Endothelial cell of umbilical vein (primary cell): ENCODE results near the gene ATF6B. TPM values are rescaled to one million over a fixed set of nuclear protein-coding genes. Genes with fewer than 3 reads are reported as not detected.

Experiments used
- BruUV-seq: library from RNA; stranded (reverse); fragments of 400-500 nt; replicated peaks from 2 replicates; lab custom pipeline; 2021; lab: Mats Ljungman, UMichigan
- CTCF ChIA-PET: fragments of 300-600, 350-600 bp; sonication (Branson Sonifier 250); formaldehyde crosslinking; loops from one replicate; lab custom pipeline; 2021; ENCODE audit warnings: antibody characterized with exemption, inconsistent platforms; lab: Charles Lee
- POLR2A ChIA-PET: fragments of 300-600, 350-600 bp; sonication (Branson Sonifier 250); formaldehyde crosslinking; loops from one replicate; lab custom pipeline; 2021; ENCODE audit warnings: antibody characterized with exemption, inconsistent platforms; lab: Charles Lee
- DNase-seq: peaks from one replicate; pipeline ENCODE4 v3.0.0-alpha.2; 2011; ENCODE audit warnings: low read depth, low spot score
- FAIRE-seq: peaks from 2 replicates; lab custom pipeline; 2011; peaks lifted over from hg19 to GRCh38; lab: Jason Lieb, UNC
- H2AFZ ChIP-seq: 2 replicates; pipeline ENCODE4 v1.6.0; 2012; ENCODE audit warnings: low read depth, low read length, control low read depth, inconsistent platforms
- H3K27ac ChIP-seq: 2 replicates; pipeline ENCODE4 v1.5.1; 2011; ENCODE audit warnings: low read depth, mild to moderate bottlenecking, control low read depth, low read length, moderate library complexity; ENCODE audit not compliant: insufficient read depth
- H3K27me3 ChIP-seq, 2 experiments: 2 replicates each; pipeline versions ENCODE4 v1.6.0 to v1.6.1; 2011; ENCODE audit warnings: low read length in 2 of 2, mixed read lengths in 1 of 2; ENCODE audit not compliant: control insufficient read depth in 2 of 2, insufficient read depth in 2 of 2
- H3K36me3 ChIP-seq, 2 experiments: 2 replicates in 1 of 2; 3 replicates in 1 of 2; pipeline ENCODE4 v1.5.1; 2011; ENCODE audit warnings: low read length in 2 of 2, mild to moderate bottlenecking in 1 of 2, moderate library complexity in 1 of 2; ENCODE audit not compliant: control insufficient read depth in 2 of 2, insufficient read depth in 2 of 2; ENCODE audit errors: extremely low read depth in 1 of 2
- H3K4me1 ChIP-seq: 3 replicates; pipeline ENCODE4 v1.5.1; 2011; ENCODE audit warnings: mild to moderate bottlenecking, low read length; ENCODE audit not compliant: control insufficient read depth, insufficient read depth; ENCODE audit errors: extremely low read depth
- H3K4me2 ChIP-seq: 2 replicates; pipeline ENCODE4 v1.6.1; 2011; ENCODE audit warnings: low read length, control low read depth, mixed read lengths; ENCODE audit not compliant: insufficient read depth
- H3K4me3 ChIP-seq, 3 experiments: fragments of 200-600 bp in 1 of 3; sonication (generic), shearing (Covaris generic) in 1 of 3; replicated peaks in 1 of 3; 2 replicates each; pipeline ENCODE4 v1.5.1; 2011 to 2016; ENCODE audit warnings: control low read depth in 3 of 3, low read length in 3 of 3, mild to moderate bottlenecking in 2 of 3, inconsistent platforms in 1 of 3, low read depth in 1 of 3, moderate library complexity in 1 of 3; ENCODE audit not compliant: insufficient read depth in 1 of 3
- H3K79me2 ChIP-seq: 2 replicates; pipeline ENCODE4 v1.6.0; 2012; ENCODE audit warnings: low read length, inconsistent platforms; ENCODE audit not compliant: control insufficient read depth, insufficient read depth
- H3K9ac ChIP-seq: replicated peaks from 2 replicates; pipeline ENCODE3; 2011; ENCODE audit warnings: low read length, control low read depth; ENCODE audit not compliant: insufficient read depth; ENCODE audit errors: extremely low read depth
- H3K9me1 ChIP-seq: replicated peaks from 3 replicates; pipeline ENCODE4 v1.6.0; 2011; ENCODE audit warnings: mild to moderate bottlenecking, low read length; ENCODE audit not compliant: control insufficient read depth, insufficient read depth; ENCODE audit errors: extremely low read depth
- H3K9me3 ChIP-seq: replicated peaks from 2 replicates; pipeline ENCODE4 v1.5.1; 2012; ENCODE audit warnings: low read length, inconsistent platforms; ENCODE audit not compliant: control insufficient read depth, insufficient read depth
- H4K20me1 ChIP-seq: replicated peaks from 2 replicates; pipeline ENCODE3; 2011; ENCODE audit warnings: mild to moderate bottlenecking, low read length; ENCODE audit not compliant: control insufficient read depth, insufficient read depth; ENCODE audit errors: extremely low read depth
- CTCF ChIP-seq, 2 donors: IDR thresholded peaks; 1 replicate in 1 of 2; 2 replicates in 1 of 2; pipeline ENCODE4 v1.5.1; 2011; ENCODE audit warnings: low read length in 2 of 2, mild to moderate bottlenecking in 2 of 2, moderate library complexity in 2 of 2, control low read depth in 1 of 2, inconsistent platforms in 1 of 2, low read depth in 1 of 2; ENCODE audit not compliant: insufficient read depth in 1 of 2; ENCODE audit errors: extremely low read depth in 1 of 2
- EZH2 ChIP-seq: IDR thresholded peaks from 2 replicates; pipeline ENCODE4 v1.6.1; 2012; ENCODE audit warnings: borderline replicate concordance, low read depth, mild to moderate bottlenecking, moderate library complexity, low read length, inconsistent platforms; ENCODE audit not compliant: severe bottlenecking
- FOS ChIP-seq: IDR thresholded peaks from 2 replicates; pipeline ENCODE4 v1.6.1; 2011; ENCODE audit warnings: mild to moderate bottlenecking, low read length, moderate library complexity, borderline replicate concordance; ENCODE audit not compliant: insufficient read depth
- GATA2 ChIP-seq: IDR thresholded peaks from 2 replicates; pipeline ENCODE4 v1.7.0; 2011; ENCODE audit warnings: low read depth, mild to moderate bottlenecking, moderate library complexity, mixed read lengths, low read length; ENCODE audit not compliant: insufficient read length, insufficient read depth
- JUN ChIP-seq: IDR thresholded peaks from 2 replicates; pipeline ENCODE4 v1.6.1; 2011; ENCODE audit warnings: borderline replicate concordance, low read depth; ENCODE audit not compliant: insufficient read length, insufficient read depth
- MAX ChIP-seq: IDR thresholded peaks from 2 replicates; pipeline ENCODE4 v1.6.1; 2011; ENCODE audit not compliant: insufficient read depth, insufficient read length
- MYC ChIP-seq: IDR thresholded peaks from one replicate; pipeline ENCODE4 v1.6.1; 2011; ENCODE audit warnings: mild to moderate bottlenecking, low read depth, low read length
- POLR2A ChIP-seq: IDR thresholded peaks from 2 replicates; pipeline ENCODE4 v1.6.1; 2012; ENCODE audit warnings: low read depth, mild to moderate bottlenecking, control low read depth, low read length
- POLR2AphosphoS5 ChIP-seq: IDR thresholded peaks from 2 replicates; pipeline ENCODE4 v1.6.1; 2012; ENCODE audit warnings: low read depth, mild to moderate bottlenecking, control low read depth, low read length, moderate library complexity; ENCODE audit not compliant: insufficient read depth
- dilution Hi-C: fragments of 300-500 bp; cut with MboI; formaldehyde crosslinking; loops from one replicate; pipeline ENCODE4 v1.15.0; 2019; ENCODE audit warnings: low sequenced_read_pairs; ENCODE audit not compliant: extremely low pct_ligation_motif_present
- intact Hi-C: fragments of 100-400 bp; cut with micrococcal nuclease; formaldehyde crosslinking; loops from one replicate; pipeline ENCODE4 v1.10.0; 2022
- polyA plus RNA-seq, 4 experiments: library from polyadenylated mRNA; depleted of rRNA in 3 of 4; stranded (reverse) in 3 of 4; unstranded in 1 of 4; fragments of >200 nt; gene quantifications; 2 replicates each; pipeline versions ENCODE4 v1.2.1 to v1.2.3, GENCODE V29; 2011 to 2012; ENCODE audit warnings: missing spikeins in 1 of 4
- total RNA-seq: library from RNA; stranded (reverse); gene quantifications from 2 replicates; pipeline ENCODE4 v1.2.3, GENCODE V29; 2021

Gene ATF6B
- total and polyA plus RNA-seq, 2 donors (not counting 3 experiments of a cell fraction or from before 2014, with no cell fraction given), result 106 to 115 TPM

GRCh38 chr6:32167154-32167760 lies 39.2 kb upstream of the ATF6B start:
- H2AFZ ChIP-seq, result no peak overlapping the region
- ChIA-PET CTCF (no interaction called here), POLR2A (no interaction called here)
- FAIRE-seq, result no peak
- dilution Hi-C loops (no loop called here), intact Hi-C loops (no loop called here)
- H3K9me1 ChIP-seq, result no peaks in the 10 kb centered on the region
- no peak for DNase-seq
- no peak overlapping the region for H3K9ac ChIP-seq
- no peaks in the 10 kb centered on the region for H3K27me3 ChIP-seq
- BruUV-seq, result no TSS peak
- H3K9me3 ChIP-seq, result no peaks in the 10 kb centered on the region
- H3K4me1 ChIP-seq, result no peaks in the 10 kb centered on the region
- H3K79me2 ChIP-seq, result no peaks in the 10 kb centered on the region
- H3K36me3 ChIP-seq, result peaks cover 7 to 21% of the 10 kb centered on the region in 2 experiments
- H4K20me1 ChIP-seq, result no peaks in the 10 kb centered on the region
- H3K27ac ChIP-seq, result no peak overlapping the region
- TF ChIP-seq FOS, result no peak
- TF ChIP-seq POLR2AphosphoS5, result no peak
- no peak for TF ChIP-seq POLR2A
- no peak for TF ChIP-seq MYC
- no peak for TF ChIP-seq JUN
- TF ChIP-seq EZH2, result no peak
- TF ChIP-seq CTCF (IDR thresholded peaks at IDR 0.05; ENCODE audit: extremely low read depth in 1 of 2, insufficient read depth in 1 of 2, low read depth in 1 of 2, low read length in 2 of 2), result no peak
- TF ChIP-seq MAX, result no peak
- no peak for TF ChIP-seq GATA2
- no peak overlapping the region for H3K4me2 ChIP-seq
- H3K4me3 ChIP-seq, result no peak overlapping the region
